Common myeloid progenitor, CD34-positive (primary cell): ENCODE data around the gene EHD4.

ENCODE experiments used
- CTCF ChIA-PET: fragments of 350-600 bp; sonication (Branson Sonifier 250); formaldehyde crosslinking; loops from one replicate; lab custom pipeline; 2021; ENCODE audit warnings: antibody characterized with exemption; lab: Charles Lee
- POLR2A ChIA-PET: fragments of 350-600 bp; sonication (Branson Sonifier 250); formaldehyde crosslinking; loops from one replicate; lab custom pipeline; 2021; ENCODE audit warnings: antibody characterized with exemption; lab: Charles Lee
- DNase-seq, 3 donors: peaks; one replicate each; pipeline versions ENCODE4 v3.0.0 to v3.0.0-alpha.2; 2013
- H3K27ac ChIP-seq, 2 experiments: 1 replicate in 1 of 2; 2 replicates in 1 of 2; pipeline ENCODE4 v1.7.0; 2013; ENCODE audit warnings: inconsistent platforms in 2 of 2, low read length in 2 of 2, mild to moderate bottlenecking in 2 of 2, low read depth in 1 of 2, moderate library complexity in 1 of 2; ENCODE audit not compliant: severe bottlenecking in 2 of 2, insufficient read depth in 1 of 2, poor library complexity in 1 of 2
- H3K27me3 ChIP-seq, 5 experiments: replicated peaks in 2 of 5; 1 replicate in 3 of 5; 2 replicates in 2 of 5; pipeline versions ENCODE4 v1.6.1 to v1.7.0; 2013; ENCODE audit warnings: low read length in 4 of 5, mild to moderate bottlenecking in 2 of 5, moderate library complexity in 2 of 5, inconsistent platforms in 1 of 5; ENCODE audit not compliant: insufficient read depth in 5 of 5, control insufficient read depth in 4 of 5
- H3K36me3 ChIP-seq, 4 experiments: 1 replicate in 2 of 4; 2 replicates in 2 of 4; pipeline versions ENCODE4 v1.6.1 to v1.7.0; 2013; ENCODE audit warnings: low read length in 3 of 4, control low read depth in 1 of 4, mild to moderate bottlenecking in 1 of 4; ENCODE audit not compliant: control insufficient read depth in 4 of 4, insufficient read depth in 4 of 4
- H3K4me1 ChIP-seq, 4 experiments: 1 replicate in 3 of 4; 2 replicates in 1 of 4; pipeline versions ENCODE4 v1.6.1 to v1.7.1; 2013; ENCODE audit warnings: low read length in 3 of 4, mild to moderate bottlenecking in 3 of 4, control low read depth in 1 of 4, inconsistent platforms in 1 of 4, moderate library complexity in 1 of 4; ENCODE audit not compliant: control insufficient read depth in 4 of 4, insufficient read depth in 4 of 4; ENCODE audit errors: control extremely low read depth in 1 of 4
- H3K4me3 ChIP-seq, 7 experiments: 1 replicate in 4 of 7; 2 replicates in 3 of 7; pipeline versions ENCODE4 v1.5.1 to v1.7.0; 2013; ENCODE audit warnings: mild to moderate bottlenecking in 7 of 7, low read length in 6 of 7, moderate library complexity in 6 of 7, inconsistent platforms in 2 of 7, low read depth in 2 of 7, control low read depth in 1 of 7; ENCODE audit not compliant: insufficient read depth in 4 of 7, control insufficient read depth in 1 of 7; ENCODE audit errors: extremely low read depth in 1 of 7
- H3K9me3 ChIP-seq, 5 experiments: 1 replicate in 4 of 5; 2 replicates in 1 of 5; pipeline versions ENCODE4 v1.6.1 to v1.7.1; 2013; ENCODE audit warnings: low read length in 4 of 5, mild to moderate bottlenecking in 2 of 5, inconsistent platforms in 1 of 5, low read depth in 1 of 5, moderate library complexity in 1 of 5; ENCODE audit not compliant: control insufficient read depth in 4 of 5, insufficient read depth in 2 of 5; ENCODE audit errors: control extremely low read depth in 1 of 5
- WGBS: methylation state at CpG from one replicate; pipeline ENCODE4 v1.1.5; 2013; ENCODE audit not compliant: insufficient coverage; 5-methylcytosine and 5-hydroxymethylcytosine counted together

Gene EHD4

DNA sequence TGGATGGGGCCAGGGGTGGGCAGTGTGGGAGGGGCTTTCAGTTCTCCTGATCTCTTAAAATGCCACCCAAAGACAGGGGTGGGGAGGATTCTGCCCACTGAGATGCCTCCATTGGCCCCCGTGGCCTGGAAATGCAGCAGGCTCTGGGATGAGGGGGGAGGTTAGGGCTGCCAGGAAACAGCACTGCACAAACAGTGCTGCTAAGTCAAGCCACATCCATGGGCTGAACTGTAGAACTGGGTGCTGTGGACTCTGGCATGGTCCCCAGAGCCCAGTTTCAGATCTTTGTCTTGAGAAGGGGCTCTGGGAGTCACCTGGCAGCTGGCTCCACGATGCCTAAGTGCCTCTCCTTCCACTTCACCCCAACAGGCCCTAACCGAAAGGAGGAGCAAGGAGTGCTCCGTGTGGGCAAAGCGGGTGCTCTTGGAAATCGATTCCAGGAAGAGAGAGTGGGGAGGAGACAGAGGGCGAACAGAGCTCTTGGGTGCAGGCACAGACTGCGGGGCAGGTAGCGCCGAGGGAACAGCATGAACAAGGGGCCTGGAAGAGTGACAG is 40.6 kb upstream of the EHD4 start:
- ChIA-PET POLR2A (no interaction called here), CTCF (interaction anchor here (1.2 kb wide), 1 partner anchor 23 kb away, joined by 5 read pairs; no protein-coding TSS in a partner anchor)
- Histone ChIP-seq H3K9me3 (no peaks in the 10 kb centered on the region), H3K27me3 (no peaks in the 10 kb centered on the region), H3K4me3 (no peak overlapping the region), H3K27ac (no peak overlapping the region), H3K36me3 (no peaks in the 10 kb centered on the region), H3K4me1 (no peaks in the 10 kb centered on the region)
- WGBS = 90% methylated on average over 8 of the region's 10 CpGs
- no peak for DNase-seq

- Histone ChIP-seq H3K4me3 (no peak overlapping the region), H3K27me3 (no peaks in the 10 kb centered on the region), H3K9me3 (no peaks in the 10 kb centered on the region), H3K27ac (no peak overlapping the region), H3K36me3 (no peaks in the 10 kb centered on the region), H3K4me1 (no peaks in the 10 kb centered on the region)
- ChIA-PET POLR2A (no interaction called here), CTCF (interaction anchor here (1.2 kb wide), 1 partner anchor 23 kb away, joined by 5 read pairs; no protein-coding TSS in a partner anchor)
- DNase-seq = no peak
- 84% methylated on average over 2 of the region's 2 CpGs for whole genome bisulfite sequencing
Observed at GRCh38 chr15:42012241-42012640, 39.9 kb upstream of the EHD4 start.

- DNase-seq = no peak
- ChIA-PET POLR2A (no interaction called here), CTCF (no interaction called here)
- Histone ChIP-seq H3K27ac (no peak overlapping the region), H3K4me3 (no peak overlapping the region), H3K27me3 (no peaks in the 10 kb centered on the region), H3K36me3 (no peaks in the 10 kb centered on the region), H3K9me3 (peaks cover 0 to 1% (median 0%) of the 10 kb centered on the region in 5 experiments), H3K4me1 (no peaks in the 10 kb centered on the region)
- WGBS = 100% methylated on average over 4 of the region's 7 CpGs
Observed at GRCh38 chr15:42011074-42011473, 38.7 kb upstream of the EHD4 start.

- H3K9me3 ChIP-seq = peaks cover 0 to 1% (median 0%) of the 10 kb centered on the region in 5 experiments
- H3K4me3 ChIP-seq = no peak overlapping the region
- H3K4me1 ChIP-seq = no peaks in the 10 kb centered on the region
- CTCF ChIA-PET = no interaction called here
- WGBS = 100% methylated on average over 1 of the region's 1 CpG
- H3K27ac ChIP-seq = no peak overlapping the region
- POLR2A ChIA-PET = no interaction called here
- H3K27me3 ChIP-seq = peaks cover 0 to under 1% (median 0%) of the 10 kb centered on the region in 5 experiments
- H3K36me3 ChIP-seq = no peaks in the 10 kb centered on the region
- no peak for DNase-seq
Observed at GRCh38 chr15:42010434-42010833, 38.1 kb upstream of the EHD4 start.

- no peak overlapping the region for H3K4me3 ChIP-seq
- no peak for DNase-seq
- WGBS = 93% methylated on average over 5 of the region's 5 CpGs
- H3K4me1 ChIP-seq = no peaks in the 10 kb centered on the region
- no peaks in the 10 kb centered on the region for H3K36me3 ChIP-seq
- H3K27ac ChIP-seq = no peak overlapping the region
- H3K27me3 ChIP-seq = peaks cover 0 to 1% (median 0%) of the 10 kb centered on the region in 5 experiments
- H3K9me3 ChIP-seq = peaks cover 0 to 1% (median 0%) of the 10 kb centered on the region in 5 experiments
- ChIA-PET CTCF (interaction anchor here (3.5 kb wide), 1 partner anchor 13 kb away, joined by 13 read pairs; no protein-coding TSS in a partner anchor), POLR2A (no interaction called here)
Observed at GRCh38 chr15:42009474-42009873, 37.1 kb upstream of the EHD4 start.

DNA sequence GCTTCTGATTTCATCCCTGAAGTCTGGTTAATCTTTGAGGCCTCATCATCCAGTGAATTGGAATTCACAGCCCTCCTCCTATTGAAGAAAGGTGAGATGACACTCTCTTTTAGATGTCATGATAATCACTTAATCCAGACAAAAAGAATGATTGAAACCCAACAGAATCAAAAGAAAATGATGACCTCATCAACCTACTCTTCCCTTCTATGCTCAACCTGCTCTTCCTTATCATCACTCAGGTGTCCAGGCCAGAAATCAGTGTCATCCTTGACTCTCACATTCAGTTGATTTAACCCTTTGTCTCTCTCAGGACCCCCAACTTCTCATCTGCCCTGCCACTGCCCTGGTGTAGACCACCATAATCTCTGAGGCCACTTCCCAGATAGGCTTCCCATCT is 36.7 kb upstream of the EHD4 start:
- Histone ChIP-seq H3K9me3 (peaks cover 0 to 1% (median 0%) of the 10 kb centered on the region in 5 experiments), H3K27me3 (peaks cover 0 to 1% (median 0%) of the 10 kb centered on the region in 5 experiments), H3K4me1 (no peaks in the 10 kb centered on the region), H3K36me3 (no peaks in the 10 kb centered on the region), H3K27ac (no peak overlapping the region), H3K4me3 (no peak overlapping the region)
- DNase-seq = no peak
- CTCF ChIA-PET = interaction anchor here (3.5 kb wide), 1 partner anchor 12 kb away, joined by 13 read pairs; no protein-coding TSS in a partner anchor
- POLR2A ChIA-PET = no interaction called here

DNA sequence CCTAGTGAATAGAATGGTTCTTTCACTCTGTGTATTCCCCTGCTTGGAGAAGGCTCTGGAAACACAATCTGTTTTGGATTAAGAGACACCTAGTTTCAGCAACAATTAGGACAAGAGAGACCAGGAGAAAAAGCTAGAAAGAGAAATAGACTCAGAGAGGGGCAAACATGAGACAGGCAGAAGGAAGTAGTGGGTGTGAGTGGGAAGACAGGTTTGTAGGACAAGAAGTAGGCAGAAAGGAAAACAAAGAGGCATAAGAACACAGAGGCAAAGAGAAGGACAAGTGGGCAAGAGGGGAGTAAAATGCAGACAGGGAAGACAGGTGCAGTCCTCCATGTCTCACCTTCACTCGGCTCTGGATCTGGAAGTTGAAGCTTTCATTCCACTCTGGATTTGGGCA is 35.0 kb upstream of the EHD4 start:
- Histone ChIP-seq H3K9me3 (peaks cover 0 to 1% (median 0%) of the 10 kb centered on the region in 5 experiments), H3K36me3 (no peaks in the 10 kb centered on the region), H3K4me1 (no peaks in the 10 kb centered on the region), H3K27ac (no peak overlapping the region), H3K4me3 (no peak overlapping the region), H3K27me3 (peaks cover 0 to 5% (median 0%) of the 10 kb centered on the region in 5 experiments)
- 78% methylated on average over 1 of the region's 1 CpG for WGBS
- ChIA-PET POLR2A (no interaction called here), CTCF (interaction anchor here (1.3 to 3.5 kb wide), 2 partner anchors 11 to 23 kb away, joined by 3 to 13 read pairs; no protein-coding TSS in a partner anchor)
- DNase-seq = no peak
